ENCODE data around the gene DOK4.

Gene DOK4

GRCh38 chr16:57519796-57520360 lies 33.6 kb upstream of the DOK4 start:
- in situ Hi-C loops (cut with HindIII; ENCODE audit: low sequenced_read_pairs) = no loop called here

GRCh38 chr16:57518922-57519321 lies 32.6 kb upstream of the DOK4 start:
- no peak overlapping the region for H3K4me3 ChIP-seq (ENCODE audit: low read depth, low read length)
- DNase-seq (ENCODE audit: low read depth) = no peak
- TF ChIP-seq CTCF (IDR thresholded peaks at IDR 0.05; ENCODE audit: low read depth, low read length, missing control alignments) = no peak
- in situ Hi-C loops (cut with HindIII; ENCODE audit: low sequenced_read_pairs) = no loop called here

More at GRCh38 chr16:57519796-57520360, 33.6 kb upstream of the DOK4 start:
- TF ChIP-seq CTCF (IDR thresholded peaks at IDR 0.05; ENCODE audit: low read depth, low read length, missing control alignments) = peak; percentile 98
- peak; percentile 45 for DNase-seq (ENCODE audit: low read depth)
- no peak overlapping the region for H3K4me3 ChIP-seq (ENCODE audit: low read depth, low read length)

GRCh38 chr16:57518520-57518919 lies 32.2 kb upstream of the DOK4 start:
- H3K4me3 ChIP-seq (ENCODE audit: low read depth, low read length) = no peak overlapping the region
- TF ChIP-seq CTCF (IDR thresholded peaks at IDR 0.05; ENCODE audit: low read depth, low read length, missing control alignments) = no peak
- no peak for DNase-seq (ENCODE audit: low read depth)
- in situ Hi-C loops (cut with HindIII; ENCODE audit: low sequenced_read_pairs) = no loop called here

- DNase-seq (ENCODE audit: low read depth) = no peak
- no peak overlapping the region for H3K4me3 ChIP-seq (ENCODE audit: low read depth, low read length)
- TF ChIP-seq CTCF (IDR thresholded peaks at IDR 0.05; ENCODE audit: low read depth, low read length, missing control alignments) = no peak
- in situ Hi-C loops (cut with HindIII; ENCODE audit: low sequenced_read_pairs) = no loop called here
Measured at GRCh38 chr16:57517397-57518367, 31.4 kb upstream of the DOK4 start.

GRCh38 chr16:57516773-57517172 lies 30.5 kb upstream of the DOK4 start:
- in situ Hi-C loops (cut with HindIII; ENCODE audit: low sequenced_read_pairs) = no loop called here
- no peak overlapping the region for H3K4me3 ChIP-seq (ENCODE audit: low read depth, low read length)
- no peak for DNase-seq (ENCODE audit: low read depth)
- TF ChIP-seq CTCF (IDR thresholded peaks at IDR 0.05; ENCODE audit: low read depth, low read length, missing control alignments) = no peak

- no peak for DNase-seq (ENCODE audit: low read depth)
- no peak overlapping the region for H3K4me3 ChIP-seq (ENCODE audit: low read depth, low read length)
- in situ Hi-C loops (cut with HindIII; ENCODE audit: low sequenced_read_pairs) = no loop called here
- no peak for TF ChIP-seq CTCF (IDR thresholded peaks at IDR 0.05; ENCODE audit: low read depth, low read length, missing control alignments)
Measured at GRCh38 chr16:57516176-57516725, 30.0 kb upstream of the DOK4 start.
